GM12878 (cell line): ENCODE measurements around the gene STXBP2. TPM values are rescaled to one million over a fixed set of nuclear protein-coding genes. Genes with fewer than 3 reads are reported as not detected.

Experiments
- ASH2L ChIP-seq: fragments of 300-600, 200-600 bp; sonication (generic); IDR thresholded peaks from 2 replicates; pipeline ENCODE4 v1.6.1; 2017; ENCODE audit warnings: low read depth, mild to moderate bottlenecking, borderline replicate concordance
- ATF3 ChIP-seq: IDR thresholded peaks from 2 replicates; pipeline ENCODE4 v1.6.1; 2011; ENCODE audit warnings: low read depth, mild to moderate bottlenecking, low read length, moderate library complexity, borderline replicate concordance; ENCODE audit errors: extremely low read depth
- CBX5 ChIP-seq: sonication (generic); IDR thresholded peaks from 2 replicates; pipeline ENCODE4 v1.6.1; 2016; ENCODE audit warnings: low read depth, moderate library complexity, mild to moderate bottlenecking, inconsistent platforms
- E4F1 ChIP-seq: fragments of 450-650 bp; IDR thresholded peaks from 2 replicates; pipeline ENCODE4 v1.6.1; 2018; ENCODE audit warnings: borderline replicate concordance, mild to moderate bottlenecking; ENCODE audit not compliant: partially characterized antibody
- EP300 ChIP-seq, 2 experiments: fragments of 150-350 bp in 1 of 2; IDR thresholded peaks; 2 replicates each; pipeline ENCODE4 v1.6.1; 2011 to 2012; ENCODE audit warnings: low read depth in 2 of 2, low read length in 2 of 2, borderline replicate concordance in 1 of 2, improper control_type of control experiment in 1 of 2, inconsistent platforms in 1 of 2; ENCODE audit not compliant: control insufficient read depth in 1 of 2
- ETV6 ChIP-seq, 2 experiments: fragments of 450-650 bp in 1 of 2; IDR thresholded peaks in 1 of 2; conservative IDR thresholded peaks in 1 of 2; 2 replicates each; pipeline ENCODE4 v1.6.1; 2014; ENCODE audit warnings: antibody characterized with exemption in 1 of 2, borderline replicate concordance in 1 of 2, low read depth in 1 of 2, mild to moderate bottlenecking in 1 of 2, moderate library complexity in 1 of 2
- GABPA ChIP-seq: IDR thresholded peaks from 2 replicates; pipeline ENCODE4 v1.6.1; 2014; ENCODE audit warnings: antibody characterized with exemption, low read depth, mild to moderate bottlenecking, inconsistent platforms
- GATAD2B ChIP-seq: fragments of 450-650 bp; conservative IDR thresholded peaks from 2 replicates; pipeline ENCODE4 v1.6.1; 2017; ENCODE audit warnings: low read depth, mild to moderate bottlenecking, moderate library complexity
- KDM1A ChIP-seq: fragments of 200-600 bp; sonication (generic); IDR thresholded peaks from 2 replicates; pipeline ENCODE4 v1.6.1; 2016; ENCODE audit warnings: borderline replicate concordance
- MAX ChIP-seq: IDR thresholded peaks from 2 replicates; pipeline ENCODE4 v1.6.1; 2012; ENCODE audit warnings: low read depth, low read length, improper control_type of control experiment
- MXI1 ChIP-seq: fragments of 150-350 bp; IDR thresholded peaks from 2 replicates; pipeline ENCODE4 v1.6.1; 2011; ENCODE audit warnings: low read depth, mild to moderate bottlenecking, inconsistent platforms, low read length, improper control_type of control experiment
- MYB ChIP-seq: fragments of 150-350 bp; IDR thresholded peaks from 2 replicates; pipeline ENCODE4 v1.6.1; 2014; ENCODE audit warnings: mild to moderate bottlenecking, low read depth, low read length, borderline replicate concordance
- MYC ChIP-seq: IDR thresholded peaks from 2 replicates; pipeline ENCODE4 v1.6.1; 2011; ENCODE audit warnings: mild to moderate bottlenecking, low read length, moderate library complexity, inconsistent platforms; ENCODE audit not compliant: insufficient read depth, insufficient replicate concordance, insufficient read length, severe bottlenecking
- NBN ChIP-seq: fragments of 450-650 bp; IDR thresholded peaks from 2 replicates; pipeline ENCODE4 v1.6.1; 2016
- NFYA ChIP-seq: IDR thresholded peaks from 2 replicates; pipeline ENCODE4 v1.6.1; 2011; ENCODE audit warnings: low read depth, mild to moderate bottlenecking, low read length, improper control_type of control experiment, borderline replicate concordance
- NKRF ChIP-seq: fragments of 450-650 bp; conservative IDR thresholded peaks from 2 replicates; pipeline ENCODE4 v1.6.1; 2017; ENCODE audit warnings: mild to moderate bottlenecking, moderate library complexity
- PAX8 ChIP-seq: fragments of 450-650 bp; IDR thresholded peaks from 2 replicates; pipeline ENCODE4 v1.6.1; 2017; ENCODE audit warnings: mild to moderate bottlenecking, moderate library complexity
- PKNOX1 ChIP-seq: fragments of 450-650 bp; IDR thresholded peaks from 2 replicates; pipeline ENCODE4 v1.6.1; 2016; ENCODE audit warnings: mild to moderate bottlenecking
- SPI1 ChIP-seq: IDR thresholded peaks from 2 replicates; pipeline ENCODE4 v1.6.1; 2011; ENCODE audit warnings: low read depth, mild to moderate bottlenecking, low read length, moderate library complexity, borderline replicate concordance; ENCODE audit not compliant: insufficient read depth
- WRNIP1 ChIP-seq: IDR thresholded peaks from 2 replicates; pipeline ENCODE4 v1.6.1; 2011; ENCODE audit warnings: low read depth, low read length, improper control_type of control experiment, borderline replicate concordance
- ZNF24 ChIP-seq: fragments of 450-650 bp; IDR thresholded peaks from 2 replicates; pipeline ENCODE4 v1.6.1; 2017; ENCODE audit warnings: antibody characterized with exemption, mild to moderate bottlenecking
- ZNF384 ChIP-seq: IDR thresholded peaks from 2 replicates; pipeline ENCODE4 v1.6.1; 2012; ENCODE audit warnings: low read depth, mild to moderate bottlenecking, low read length, improper control_type of control experiment, borderline replicate concordance
- ZZZ3 ChIP-seq: IDR thresholded peaks from 2 replicates; pipeline ENCODE4 v1.6.1; 2011; ENCODE audit warnings: low read depth; ENCODE audit not compliant: control insufficient read depth, insufficient read length
- polyA plus RNA-seq, 11 experiments: library from polyadenylated mRNA; depleted of rRNA in 4 of 11; unstranded in 6 of 11; stranded (reverse) in 5 of 11; fragments of >200 nt; fragmentation: Nextera tagmentation in 4 of 11; fragmentation: Illumina TruSeq in 1 of 11; extraction: Ambion mirVana in 4 of 11; extraction: Trizol in 1 of 11; gene quantifications; 1 replicate in 1 of 11; 2 replicates in 10 of 11; pipeline versions ENCODE4 v1.2.1 to v1.2.3, GENCODE V29; 2011 to 2016; ENCODE audit warnings: inconsistent platforms in 2 of 11, missing spikeins in 2 of 11, low read depth in 1 of 11
- total RNA-seq, 4 experiments: library from RNA; depleted of rRNA in 3 of 4; stranded (reverse); fragments of >200 nt in 3 of 4; fragmentation: Illumina TruSeq in 1 of 4; extraction: Trizol in 1 of 4; gene quantifications; 2 replicates each; pipeline versions ENCODE4 v1.2.1 to v1.2.3, GENCODE V29; 2013 to 2021

The STXBP2 gene
- total and polyA plus RNA-seq, 10 of the 15 experiments (the other 5 are each of a cell fraction or from before 2014, with no cell fraction given): 2.6 to 111 (median 61.4) TPM

GRCh38 chr19:7636691-7637373 is at the start of gene STXBP2 (continued):
- no peak for TF ChIP-seq PKNOX1
- TF ChIP-seq MYB: no peak
- no peak for TF ChIP-seq WRNIP1
- TF ChIP-seq CBX5: no peak
- TF ChIP-seq GATAD2B: 0 out of 2 replicates have a peak, but pooled peaks have one; percentile 62
- TF ChIP-seq NKRF: no peak
- no peak for TF ChIP-seq ATF3
- no peak for TF ChIP-seq ETV6 (conservative IDR thresholded peaks at IDR 0.05 in 1 of 2, IDR thresholded peaks at IDR 0.05 in 1 of 2; ENCODE audit: borderline replicate concordance in 1 of 2, low read depth in 1 of 2)
- TF ChIP-seq E4F1: peak; percentile 67
- no peak for TF ChIP-seq NFYA
- TF ChIP-seq MYC: no peak
- TF ChIP-seq ZNF384: no peak
- peak; percentile 56; the same call in 1 of the 2 replicates for TF ChIP-seq NBN
- no peak for TF ChIP-seq EP300 (IDR thresholded peaks at IDR 0.05; ENCODE audit: borderline replicate concordance in 1 of 2, control insufficient read depth in 1 of 2, low read depth in 2 of 2, low read length in 2 of 2)
- TF ChIP-seq ZZZ3: no peak
- TF ChIP-seq MXI1: no peak; the same call in 1 of the 2 replicates
- TF ChIP-seq ZNF24: no peak
- no peak for TF ChIP-seq ASH2L
- TF ChIP-seq SPI1: no peak
- TF ChIP-seq MAX: peak; percentile 94
- TF ChIP-seq PAX8: no peak
- TF ChIP-seq KDM1A: no peak
- TF ChIP-seq GABPA: no peak
